ENCODE results near the gene MTG2. TPM values are rescaled to one million over a fixed set of nuclear protein-coding genes. Genes with fewer than 3 reads are reported as not detected.

The MTG2 gene
- polyA plus RNA-seq, 3 donors: 30.2 to 43.5 (median 34.2) TPM

DNA sequence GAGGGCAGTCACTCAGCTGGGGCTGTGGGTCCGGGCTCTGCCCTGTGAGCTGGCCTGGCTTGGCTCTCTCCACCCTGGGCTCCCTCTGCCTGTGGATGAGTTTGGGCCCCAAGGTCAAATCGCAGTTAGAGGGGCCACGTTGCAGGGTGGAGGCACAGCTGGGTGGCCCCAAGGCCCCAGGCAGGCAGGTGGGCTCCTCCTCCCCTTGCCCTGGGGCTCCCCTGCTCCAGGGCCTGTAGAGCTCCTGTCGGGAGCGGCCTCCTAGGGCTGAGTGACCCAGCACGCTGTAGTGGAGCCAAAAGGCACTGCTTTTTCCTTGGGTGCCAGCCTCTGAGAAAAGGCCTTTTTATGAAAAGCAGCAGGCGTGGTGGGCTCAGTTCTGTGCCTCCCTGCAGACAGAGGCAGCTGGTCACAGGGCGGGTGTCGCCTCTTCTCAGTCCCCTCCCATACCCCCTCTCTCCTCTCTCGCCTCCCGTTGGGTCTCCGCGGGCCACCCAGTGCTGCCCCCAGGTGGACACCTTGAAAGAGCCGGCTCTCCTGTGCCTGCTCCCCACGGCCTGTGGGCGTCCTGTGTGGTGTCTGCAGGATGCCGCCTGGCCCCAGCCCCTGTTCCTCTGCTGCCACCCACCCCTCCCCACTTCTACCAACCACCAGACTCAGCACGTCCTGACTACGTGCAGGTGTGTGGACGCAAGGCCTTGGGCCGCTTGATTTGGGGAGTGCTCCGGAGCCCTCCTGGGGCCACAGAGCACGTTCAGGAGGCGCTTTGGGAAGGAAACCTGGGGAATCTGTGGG, 26.0 kb upstream of the MTG2 start:
- DNase-seq (ENCODE audit: extremely low read depth in 1 of 11, low read depth in 9 of 11, low spot score in 4 of 11): peak in 3 of 11 donors; percentile 30 to 48 (median 37)

- no peak for DNase-seq (ENCODE audit: extremely low read depth in 1 of 11, low read depth in 9 of 11, low spot score in 4 of 11)
These were observed 25.3 kb upstream of the MTG2 start for GRCh38 chr20:62157387-62158087.

DNA sequence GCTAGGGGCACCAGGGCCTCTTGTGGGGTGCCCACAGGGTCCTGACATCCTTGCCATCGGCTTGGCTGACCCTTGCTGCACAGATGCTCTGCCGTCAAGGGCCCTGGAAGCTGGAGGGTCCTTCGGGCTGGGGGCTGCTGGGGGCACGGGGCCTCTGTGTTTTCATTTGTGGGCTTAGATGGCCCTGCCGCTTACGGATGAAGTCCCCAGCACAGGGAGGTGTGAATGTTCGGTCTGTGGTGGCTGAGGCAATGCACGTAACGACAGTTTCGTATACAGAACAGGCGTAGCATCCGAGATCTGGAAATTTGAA, 24.8 kb upstream of the MTG2 start:
- no peak for DNase-seq (ENCODE audit: extremely low read depth in 1 of 11, low read depth in 9 of 11, low spot score in 4 of 11)

GRCh38 chr20:62158541-62158940, 24.3 kb upstream of the MTG2 start:
- no peak for DNase-seq (ENCODE audit: extremely low read depth in 1 of 11, low read depth in 9 of 11, low spot score in 4 of 11)

GRCh38 chr20:62159052-62159451, 23.8 kb upstream of the MTG2 start:
- DNase-seq (ENCODE audit: extremely low read depth in 1 of 11, low read depth in 9 of 11, low spot score in 4 of 11): no peak

DNA sequence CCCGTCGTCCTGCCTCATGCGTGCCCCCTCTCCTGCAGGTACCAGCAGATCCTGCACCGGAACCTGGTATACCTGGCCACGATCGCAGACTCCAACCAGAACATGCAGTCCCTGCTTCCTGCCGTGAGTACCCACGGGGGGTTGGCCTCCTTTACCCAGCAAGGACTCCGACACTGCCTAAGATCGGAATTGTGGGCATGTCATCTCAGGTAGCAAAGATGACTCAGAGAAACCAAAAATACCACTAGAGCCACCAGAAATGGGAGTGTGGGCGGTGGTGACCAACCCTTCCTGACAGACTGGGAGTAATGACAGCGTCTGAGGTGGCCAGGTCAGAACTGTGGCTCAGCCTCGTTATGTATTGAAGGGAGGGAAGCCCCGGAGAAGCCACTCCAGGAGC, 23.0 kb upstream of the MTG2 start:
- no peak for DNase-seq (ENCODE audit: extremely low read depth in 1 of 11, low read depth in 9 of 11, low spot score in 4 of 11)

GRCh38 chr20:62160253-62160652, 22.6 kb upstream of the MTG2 start:
- DNase-seq (ENCODE audit: extremely low read depth in 1 of 11, low read depth in 9 of 11, low spot score in 4 of 11): no peak

- no peak for DNase-seq (ENCODE audit: extremely low read depth in 1 of 11, low read depth in 9 of 11, low spot score in 4 of 11)
These were observed 22.0 kb upstream of the MTG2 start for GRCh38 chr20:62160876-62161275.

DNA sequence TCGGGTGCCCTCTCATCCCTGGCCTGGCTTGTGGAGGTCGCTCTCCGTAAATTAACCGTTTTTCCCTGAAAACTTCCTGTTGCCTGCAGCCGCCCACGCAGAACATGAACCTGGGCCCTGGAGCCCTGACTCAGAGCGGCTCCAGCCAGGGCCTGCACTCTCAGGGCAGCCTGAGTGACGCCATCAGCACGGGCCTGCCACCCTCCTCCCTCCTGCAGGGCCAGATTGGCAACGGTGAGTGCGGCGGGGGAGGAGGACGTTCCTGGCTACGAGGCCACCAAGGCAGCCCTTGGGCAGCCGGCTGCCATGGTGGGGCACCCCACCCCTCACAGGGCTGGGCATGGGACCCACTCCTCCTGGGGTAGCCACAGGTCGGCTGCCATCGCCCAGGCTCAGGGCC, 21.5 kb upstream of the MTG2 start:
- no peak for DNase-seq (ENCODE audit: extremely low read depth in 1 of 11, low read depth in 9 of 11, low spot score in 4 of 11)

DNA sequence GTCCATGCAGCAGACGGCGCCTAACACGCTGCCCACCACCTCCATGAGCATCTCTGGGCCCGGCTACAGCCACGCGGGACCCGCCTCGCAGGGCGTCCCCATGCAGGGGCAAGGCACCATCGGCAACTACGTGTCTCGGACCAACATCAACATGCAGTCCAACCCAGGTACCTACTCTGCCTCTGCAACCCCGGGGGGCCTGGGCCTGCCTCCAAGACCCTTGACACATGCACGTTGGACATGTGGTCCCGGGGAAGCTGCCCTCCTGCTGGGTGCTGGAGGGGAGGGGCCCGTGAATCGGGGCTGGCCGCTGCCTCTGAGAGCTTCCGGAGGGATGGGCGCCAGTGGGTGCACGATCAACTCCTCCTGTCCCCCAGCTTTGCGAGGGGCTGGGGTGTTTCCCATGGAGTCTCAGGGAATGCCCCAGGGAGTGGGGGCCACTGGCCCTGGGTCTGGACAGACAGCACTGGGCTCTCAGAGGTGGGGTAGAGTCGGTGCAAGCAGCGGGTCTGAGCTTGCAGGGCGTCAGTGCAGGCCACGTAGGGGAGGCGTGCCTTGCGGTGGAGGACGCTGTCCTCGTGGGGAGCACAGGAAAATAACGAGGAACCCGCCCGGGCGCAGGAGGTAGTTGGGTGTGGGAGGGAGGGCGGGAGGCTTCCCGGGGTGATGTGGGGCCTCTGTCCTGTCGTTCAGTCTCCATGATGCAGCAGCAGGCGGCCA, 19.9 kb upstream of the MTG2 start:
- DNase-seq (ENCODE audit: extremely low read depth in 1 of 11, low read depth in 9 of 11, low spot score in 4 of 11): no peak

GRCh38 chr20:62163485-62163865, 19.4 kb upstream of the MTG2 start:
- DNase-seq (ENCODE audit: extremely low read depth in 1 of 11, low read depth in 9 of 11, low spot score in 4 of 11): no peak

DNA sequence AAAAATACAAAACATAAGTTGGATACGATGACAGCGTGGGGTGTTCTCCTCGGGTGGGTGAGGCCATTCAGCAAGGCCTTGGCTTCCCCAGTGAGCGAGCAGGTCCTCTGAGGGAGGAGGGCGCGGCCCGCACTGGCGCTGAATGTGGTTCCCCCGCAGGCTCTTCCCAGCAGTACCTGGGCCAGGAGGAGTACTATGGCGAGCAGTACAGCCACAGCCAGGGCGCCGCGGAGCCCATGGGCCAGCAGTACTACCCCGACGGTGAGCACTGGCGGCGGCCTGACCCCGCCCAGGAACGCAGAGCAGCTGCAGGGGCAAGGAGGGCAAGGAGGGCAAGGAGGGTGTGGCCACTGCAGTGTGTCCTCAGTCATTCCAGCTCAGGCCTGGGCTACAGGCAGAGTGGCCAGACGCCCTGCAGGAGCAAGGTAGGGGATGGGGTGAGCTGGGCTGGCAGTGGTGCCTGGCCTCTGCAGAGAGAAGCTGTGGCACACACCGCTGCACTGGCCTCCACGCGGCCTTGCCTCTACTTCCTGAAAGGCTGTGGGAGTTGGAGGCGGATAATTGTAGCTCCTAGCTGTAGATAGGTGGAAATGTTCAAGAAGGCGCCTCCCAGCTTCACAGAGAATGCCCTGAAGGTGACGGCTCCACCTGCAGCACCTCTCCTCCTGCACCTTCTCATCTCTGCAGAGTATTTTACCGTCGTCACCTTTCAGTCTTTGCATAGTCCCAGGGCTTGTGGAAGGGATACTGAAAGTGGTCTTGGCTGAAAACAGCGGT, 18.7 kb upstream of the MTG2 start:
- no peak for DNase-seq (ENCODE audit: extremely low read depth in 1 of 11, low read depth in 9 of 11, low spot score in 4 of 11)

DNA sequence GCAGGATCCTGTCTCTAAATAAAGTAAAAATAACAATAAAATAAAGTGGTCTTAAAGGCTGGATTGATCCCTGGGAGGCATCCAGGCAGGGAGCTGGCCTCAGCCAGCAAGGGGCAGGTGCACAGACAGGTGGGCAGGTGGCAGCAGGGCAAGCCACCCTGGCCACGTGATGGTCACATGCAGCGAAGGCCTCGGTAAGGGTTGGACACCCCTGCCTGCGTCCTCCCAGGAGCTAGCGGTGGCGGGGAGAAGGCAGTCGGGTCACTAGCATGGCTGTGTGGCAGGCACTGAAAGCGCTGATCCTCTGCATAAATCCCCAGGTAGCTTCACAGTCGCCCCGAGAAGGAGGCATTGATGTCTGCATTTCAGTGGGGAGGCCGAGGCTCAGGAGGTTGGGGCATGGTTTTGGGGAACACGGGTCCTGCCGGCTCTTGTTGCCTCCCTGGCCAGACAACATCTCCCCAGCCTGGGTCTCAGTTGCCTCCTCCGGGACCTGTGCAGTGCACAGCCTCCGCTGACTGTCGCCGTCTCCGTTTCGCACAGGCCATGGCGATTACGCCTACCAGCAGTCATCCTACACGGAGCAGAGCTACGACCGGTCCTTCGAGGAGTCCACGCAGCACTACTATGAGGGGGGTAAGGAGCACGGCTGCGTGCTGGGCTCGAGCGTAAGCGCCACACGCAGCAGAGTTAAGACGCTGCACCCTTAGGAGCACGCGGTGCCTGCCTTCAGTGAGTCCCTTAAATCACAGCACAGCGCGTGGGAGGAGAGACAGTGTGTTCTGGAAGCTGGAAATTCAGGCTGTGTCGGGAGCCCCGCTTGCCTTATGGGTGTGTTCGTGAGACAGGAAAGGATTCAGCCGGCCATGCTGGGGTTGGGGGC, 17.7 kb upstream of the MTG2 start:
- DNase-seq (ENCODE audit: extremely low read depth in 1 of 11, low read depth in 9 of 11, low spot score in 4 of 11): no peak

DNA sequence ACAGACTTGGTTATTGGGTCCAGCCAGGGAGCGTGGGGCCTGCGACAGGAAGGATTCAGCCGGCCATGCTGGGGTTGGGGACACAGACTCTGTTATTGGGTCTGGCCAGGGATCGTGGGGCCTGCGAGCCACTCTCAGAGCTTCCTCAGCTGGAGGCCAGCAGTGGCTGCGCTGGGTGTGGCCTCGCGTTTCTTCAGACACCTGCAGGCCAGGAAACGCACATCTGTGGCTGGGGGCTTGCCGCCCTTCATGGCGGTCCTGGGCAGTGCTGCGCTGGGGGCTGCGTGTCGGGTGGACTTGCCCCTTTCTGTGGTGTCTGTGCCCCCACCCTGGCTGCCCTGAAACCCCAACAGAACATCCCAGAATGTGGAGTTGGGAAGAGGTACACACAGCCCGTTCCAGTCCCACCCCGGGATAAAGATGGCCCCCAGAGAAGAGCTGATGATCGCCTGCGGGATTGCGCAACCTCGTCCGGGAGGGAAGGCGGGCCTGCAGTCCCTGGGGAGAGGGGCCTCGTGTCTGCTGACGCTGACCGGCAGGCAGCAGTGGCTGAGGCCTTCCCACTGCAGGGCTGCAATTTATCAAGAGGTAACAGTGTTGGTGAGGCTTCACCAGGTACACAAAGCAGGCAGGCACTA, 16.9 kb upstream of the MTG2 start:
- DNase-seq (ENCODE audit: extremely low read depth in 1 of 11, low read depth in 9 of 11, low spot score in 4 of 11): no peak

DNA sequence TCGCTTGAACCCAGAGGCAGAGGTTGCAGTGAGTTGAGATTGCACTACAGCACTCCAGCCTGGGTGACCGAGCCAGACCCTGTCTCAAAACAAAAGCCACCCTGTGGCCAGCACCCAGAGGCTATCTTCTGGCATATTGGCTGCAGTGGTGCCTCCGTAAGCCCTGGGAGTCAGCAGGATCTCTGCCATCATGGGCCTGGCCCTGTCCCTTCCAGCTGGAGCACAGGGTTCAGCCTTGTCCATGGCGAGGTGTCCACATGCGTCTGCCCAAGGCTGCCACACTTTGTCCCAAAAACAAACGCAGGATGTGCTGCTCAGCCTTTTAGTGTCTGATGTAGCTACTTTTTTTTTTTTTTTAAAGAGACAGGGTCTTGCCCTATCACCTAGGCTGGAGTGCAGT, 15.4 kb upstream of the MTG2 start:
- no peak for DNase-seq (ENCODE audit: extremely low read depth in 1 of 11, low read depth in 9 of 11, low spot score in 4 of 11)

DNA sequence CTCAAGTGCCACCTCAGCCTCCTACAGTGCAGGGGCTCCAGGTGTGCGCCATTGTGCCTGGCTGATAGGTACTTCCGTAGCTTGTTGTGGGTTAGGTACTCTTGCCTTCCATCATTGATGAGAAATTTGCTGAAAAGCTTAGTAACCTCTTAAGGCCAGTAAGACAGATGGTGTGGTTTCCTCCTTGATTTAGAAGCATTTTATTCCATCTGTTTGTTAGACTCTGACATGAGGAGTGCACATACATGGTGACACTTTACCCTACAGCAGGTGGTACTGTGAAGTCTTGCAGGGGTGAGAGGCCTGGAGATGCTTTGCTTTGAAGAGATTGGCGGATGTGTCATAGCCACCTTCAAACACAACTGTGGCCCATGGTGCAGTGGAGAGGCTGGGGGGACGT, 14.8 kb upstream of the MTG2 start:
- DNase-seq (ENCODE audit: extremely low read depth in 1 of 11, low read depth in 9 of 11, low spot score in 4 of 11): no peak

GRCh38 chr20:62168890-62169435, 13.9 kb upstream of the MTG2 start:
- no peak for DNase-seq (ENCODE audit: extremely low read depth in 1 of 11, low read depth in 9 of 11, low spot score in 4 of 11)

- no peak for DNase-seq (ENCODE audit: extremely low read depth in 1 of 11, low read depth in 9 of 11, low spot score in 4 of 11)
These were observed 12.3 kb upstream of the MTG2 start for GRCh38 chr20:62170536-62170935.
